Activated B cell treated with CpG ODN at 0.5 μM for 24 hours (primary cell): Measurements from ENCODE around the gene SMCO2. TPM values are rescaled to one million over a fixed set of nuclear protein-coding genes. Genes with fewer than 3 reads are reported as not detected.
A peak's percentile ranks its signal among the peaks of the same experiment; 100 is the strongest.

ENCODE experiments used
- ATAC-seq: fragments of 200-7000 bp; cut with Tn5 transposase; one replicate; pipeline ENCODE4 v1.10.0; 2021; ENCODE audit warnings: low read depth, mild to moderate bottlenecking, moderate library complexity
- CTCF ChIA-PET: fragments of 350-600 bp; sonication (Branson Sonifier 250); formaldehyde crosslinking; loops from one replicate; lab custom pipeline; 2021; ENCODE audit warnings: antibody characterized with exemption; lab: Charles Lee
- POLR2A ChIA-PET: fragments of 350-600 bp; sonication (Branson Sonifier 250); formaldehyde crosslinking; loops from one replicate; lab custom pipeline; 2021; ENCODE audit warnings: antibody characterized with exemption; lab: Charles Lee
- DNase-seq: peaks from one replicate; pipeline ENCODE4 v3.0.0; 2022
- H3K27ac Mint-ChIP-seq: one replicate; pipeline ENCODE4 v1.8.0; 2020; ENCODE audit warnings: mixed read lengths
- H3K27me3 Mint-ChIP-seq: one replicate; pipeline ENCODE4 v1.8.0; 2021; ENCODE audit warnings: mixed read lengths
- H3K36me3 Mint-ChIP-seq: one replicate; pipeline ENCODE4 v1.8.0; 2021; ENCODE audit warnings: low read depth, mixed read lengths
- H3K4me1 Mint-ChIP-seq: one replicate; pipeline ENCODE4 v1.8.0; 2021; ENCODE audit warnings: mixed read lengths
- H3K4me3 Mint-ChIP-seq: one replicate; pipeline ENCODE4 v1.8.0; 2020; ENCODE audit warnings: mild to moderate bottlenecking, mixed read lengths
- H3K9me3 Mint-ChIP-seq: one replicate; pipeline ENCODE4 v1.8.0; 2020; ENCODE audit warnings: mixed read lengths
- CTCF ChIP-seq: fragments of 200-600 bp; IDR thresholded peaks from one replicate; pipeline ENCODE4 v1.8.0; 2022; ENCODE audit warnings: antibody characterized with exemption, mild to moderate bottlenecking
- intact Hi-C: fragments of 100-400 bp; cut with micrococcal nuclease; formaldehyde crosslinking; loops from one replicate; pipeline ENCODE4 v1.15.1; 2024
- total RNA-seq: library from RNA; stranded (reverse); gene quantifications from 2 replicates; pipeline ENCODE4 v1.2.3, GENCODE V29; 2022

SMCO2 gene
- total RNA-seq, 1 donor from 2014 or later: not detected

- no peak for TF ChIP-seq CTCF
- ChIA-PET CTCF (no interaction called here), POLR2A (no interaction called here)
- Mint-ChIP-seq H3K9me3 (no peaks in the 10 kb centered on the region), H3K4me1 (peaks cover 40% of the 10 kb centered on the region), H3K4me3 (no peak overlapping the region), H3K27ac (no peak overlapping the region), H3K36me3 (peaks cover 3% of the 10 kb centered on the region), H3K27me3 (no peaks in the 10 kb centered on the region)
- no peak for DNase-seq
- intact Hi-C loops: loop anchor here (10.0 kb wide), 2 partner anchors 194 to 514 kb away; partner anchors contain the start of genes BMAL2 and TM7SF3
- ATAC-seq: no peak
Measured at GRCh38 chr12:27528788-27529187, 82.3 kb downstream of the SMCO2 start.

DNA sequence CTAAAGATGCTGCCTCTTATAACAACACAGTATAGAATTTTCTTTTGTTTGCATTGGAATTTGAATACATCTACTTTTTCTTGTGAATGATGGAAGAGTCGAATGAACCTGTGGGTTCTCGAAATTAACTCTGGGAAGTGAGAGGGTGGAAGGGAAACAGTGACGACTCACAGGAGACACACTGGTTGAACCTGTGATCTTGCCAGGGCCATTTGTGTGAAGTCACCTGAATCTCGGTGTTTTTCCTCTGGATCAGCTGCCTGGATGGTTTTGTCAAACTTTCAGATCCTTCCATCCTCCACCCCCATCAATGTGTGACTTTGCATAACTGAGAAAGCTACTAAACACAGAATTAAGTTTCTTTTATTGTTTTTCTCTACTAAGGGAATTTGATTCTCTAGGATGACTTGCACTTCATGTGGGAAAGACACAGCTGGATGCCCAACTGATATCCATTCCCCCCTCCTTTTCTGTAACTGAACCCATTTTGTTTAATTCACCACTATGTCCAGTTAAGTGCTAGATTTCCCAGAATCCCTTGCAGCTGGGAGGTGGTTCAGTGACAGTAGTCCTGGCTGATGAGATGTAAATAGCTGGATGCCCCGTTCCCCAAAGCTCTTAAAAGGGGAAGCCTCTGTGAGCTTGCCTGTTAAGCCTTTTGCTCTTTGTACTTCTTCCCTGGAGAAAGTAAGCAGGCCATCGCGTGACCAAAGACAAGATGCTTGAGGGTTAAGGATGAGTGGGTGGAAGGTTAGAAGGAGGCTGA, 83.8 kb downstream of the SMCO2 start:
- H3K4me1 Mint-ChIP-seq: peaks cover 44% of the 10 kb centered on the region
- CTCF ChIA-PET: interaction anchor here (0.6 kb wide), 1 partner anchor 95 kb away, joined by 3 read pairs; no protein-coding TSS in a partner anchor
- no peak overlapping the region for H3K27ac Mint-ChIP-seq

DNA sequence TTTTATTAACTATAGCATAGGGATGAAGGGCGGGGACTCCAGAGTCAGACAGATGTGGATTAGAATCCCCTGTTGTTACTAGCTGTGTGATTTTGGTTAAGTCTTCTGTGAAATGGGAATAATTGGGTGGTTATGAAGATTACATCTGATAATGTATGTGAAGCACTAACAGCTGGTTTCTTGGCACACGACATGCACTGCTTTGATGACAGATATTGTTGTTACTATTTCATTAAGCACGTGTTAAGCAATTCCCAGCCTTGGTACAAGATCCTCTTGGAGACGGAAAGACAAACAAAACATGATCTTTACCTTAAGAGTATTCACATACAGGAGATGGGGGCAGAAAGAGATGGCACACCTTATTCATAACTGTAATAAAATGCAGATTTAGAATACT, 85.4 kb downstream of the SMCO2 start:
- Mint-ChIP-seq H3K4me1 (peaks cover 48% of the 10 kb centered on the region), H3K4me3 (no peak overlapping the region), H3K9me3 (no peaks in the 10 kb centered on the region), H3K27ac (no peak overlapping the region), H3K27me3 (no peaks in the 10 kb centered on the region), H3K36me3 (no peaks in the 10 kb centered on the region)
- DNase-seq (no peak), ATAC-seq (no peak)
- TF ChIP-seq CTCF: no peak
- intact Hi-C loops: no loop called here
- POLR2A ChIA-PET: interaction anchor here (1.0 kb wide), 1 partner anchor 9 kb away, joined by 3 read pairs; no protein-coding TSS in a partner anchor
- CTCF ChIA-PET: no interaction called here

More for the DNA sequence above, 83.8 kb downstream of the SMCO2 start:
- intact Hi-C loops: no loop called here
- H3K27me3 Mint-ChIP-seq: no peaks in the 10 kb centered on the region
- no peak for ATAC-seq
- H3K9me3 Mint-ChIP-seq: no peaks in the 10 kb centered on the region
- POLR2A ChIA-PET: interaction anchor here (0.6 kb wide), 1 partner anchor 1660 kb away, joined by 12 read pairs; no protein-coding TSS in a partner anchor
- no peak for TF ChIP-seq CTCF
- H3K36me3 Mint-ChIP-seq: no peaks in the 10 kb centered on the region
- no peak overlapping the region for H3K4me3 Mint-ChIP-seq
- no peak for DNase-seq

- ATAC-seq: peak; percentile 55
- Mint-ChIP-seq H3K27me3 (no peaks in the 10 kb centered on the region), H3K27ac (peak overlapping the region; percentile 43), H3K4me1 (peaks cover 63% of the 10 kb centered on the region), H3K36me3 (no peaks in the 10 kb centered on the region), H3K4me3 (peak overlapping the region; percentile 39), H3K9me3 (no peaks in the 10 kb centered on the region)
- ChIA-PET CTCF (no interaction called here), POLR2A (interaction anchor here (0.7 to 2.7 kb wide), 2 partner anchors 10 to 16 kb away, joined by 3 to 13 read pairs; partner anchors contain the start of gene PPFIBP1)
- DNase-seq: no peak
- no peak for TF ChIP-seq CTCF
- intact Hi-C loops: loop anchor here (1.0 kb wide), 1 partner anchor 10 kb away; the partner anchor contains the start of gene PPFIBP1
Measured at GRCh38 chr12:27534060-27534764, 87.7 kb downstream of the SMCO2 start.

GRCh38 chr12:27534765-27535161, 88.2 kb downstream of the SMCO2 start:
- no peaks in the 10 kb centered on the region for H3K9me3 Mint-ChIP-seq
- no peak for ATAC-seq

More at GRCh38 chr12:27534765-27535161, 88.2 kb downstream of the SMCO2 start:
- H3K4me3 Mint-ChIP-seq: peak overlapping the region; percentile 39
- intact Hi-C loops: loop anchor here (1.0 kb wide), 1 partner anchor 10 kb away; the partner anchor contains the start of gene PPFIBP1
- DNase-seq: no peak
- CTCF ChIA-PET: interaction anchor here (0.7 kb wide), 1 partner anchor 11 kb away, joined by 3 read pairs; the partner anchor contains the start of gene PPFIBP1
- H3K27me3 Mint-ChIP-seq: no peaks in the 10 kb centered on the region
- peak overlapping the region; percentile 8 for H3K27ac Mint-ChIP-seq
- H3K36me3 Mint-ChIP-seq: no peaks in the 10 kb centered on the region
- no peak for TF ChIP-seq CTCF
- POLR2A ChIA-PET: interaction anchor here (0.7 to 2.7 kb wide), 2 partner anchors 11 to 15 kb away, joined by 3 to 13 read pairs; partner anchors contain the start of gene PPFIBP1
- H3K4me1 Mint-ChIP-seq: peaks cover 64% of the 10 kb centered on the region
